Measurements from ENCODE around the gene NINJ2.

Gene NINJ2

DNA sequence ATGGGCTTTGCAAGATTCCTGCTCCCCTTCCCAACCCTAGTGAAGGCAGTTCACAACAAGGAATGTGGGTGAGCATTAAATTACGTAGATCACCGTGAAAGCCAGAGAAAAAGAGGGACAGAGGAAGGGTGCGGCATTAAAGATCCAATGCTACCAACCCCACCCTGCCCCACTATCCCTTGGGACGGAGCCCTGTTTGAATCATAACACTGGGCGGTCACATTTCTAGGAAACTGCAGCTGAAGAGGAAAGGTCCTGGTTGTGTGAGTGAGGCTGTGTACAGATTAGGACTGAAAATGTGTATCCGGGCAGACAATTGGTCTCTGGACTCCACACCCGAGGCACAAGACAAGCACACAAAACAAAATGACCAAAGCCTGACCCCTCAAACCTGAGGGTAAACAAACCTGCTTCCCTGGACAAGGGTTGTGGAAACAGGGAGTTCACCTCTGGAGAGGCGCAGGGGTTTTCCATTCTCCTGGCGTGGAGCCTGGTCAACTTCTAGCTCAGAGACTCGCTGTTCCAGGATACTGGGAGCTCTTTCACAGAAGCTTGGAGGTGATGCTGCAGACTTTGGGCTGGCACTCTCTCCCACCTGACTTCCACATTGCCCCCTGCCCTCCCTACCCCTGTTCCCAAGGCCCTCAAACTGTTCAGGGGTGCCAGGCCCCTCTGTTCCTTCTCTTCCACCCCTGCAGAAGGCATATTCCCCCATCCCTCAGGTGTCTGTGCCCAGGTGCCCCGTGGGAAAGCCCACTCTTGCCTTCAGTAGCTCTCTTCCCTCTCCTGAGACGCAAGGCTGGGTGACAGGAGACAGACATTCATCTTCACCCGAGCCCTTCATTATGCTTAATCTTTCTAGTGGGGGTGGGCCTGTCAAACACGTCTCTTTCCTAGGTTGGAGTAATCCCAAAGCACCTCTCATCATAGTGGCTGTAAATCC, 16.5 kb downstream of the NINJ2 start:
- H3K27ac ChIP-seq (ENCODE audit: low read length) = no peak overlapping the region
- no peaks in the 10 kb centered on the region for H3K9me3 ChIP-seq (ENCODE audit: insufficient read depth, low read length)

DNA sequence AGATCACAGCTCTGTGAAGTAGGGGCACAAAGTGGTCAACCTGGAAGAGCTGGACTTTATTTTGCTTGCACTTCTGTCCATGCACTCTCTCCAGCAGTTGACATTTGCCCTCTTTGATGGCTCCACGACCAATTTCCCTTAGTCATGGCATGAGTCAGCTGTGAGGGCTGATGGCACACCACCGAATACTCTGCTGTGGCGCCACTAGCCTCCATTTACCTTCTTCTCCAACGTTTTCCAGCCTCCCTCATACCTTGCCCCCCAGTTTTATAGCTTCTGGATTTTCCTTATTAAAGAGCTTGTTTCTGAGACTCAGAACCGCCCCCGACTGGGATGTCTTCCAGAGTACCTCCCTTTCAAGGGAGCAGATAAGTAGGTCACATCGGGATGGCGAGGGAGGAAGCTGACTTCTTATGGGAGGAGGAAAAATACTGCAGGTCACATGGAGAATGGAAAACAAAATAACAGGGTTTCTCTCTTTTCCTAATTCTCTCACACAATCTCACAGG, 17.6 kb downstream of the NINJ2 start:
- no peak overlapping the region for H3K9ac ChIP-seq (ENCODE audit: low read length)
- H3K9me3 ChIP-seq (ENCODE audit: insufficient read depth, low read length) = no peaks in the 10 kb centered on the region
- no peak overlapping the region for H3K4me3 ChIP-seq (ENCODE audit: low read length)
- no peak overlapping the region for H3K4me2 ChIP-seq (ENCODE audit: low read length)
- H3K27ac ChIP-seq (ENCODE audit: low read length) = no peak overlapping the region
- H3K79me2 ChIP-seq (ENCODE audit: low read length) = no peaks in the 10 kb centered on the region
- peaks cover 25% of the 10 kb centered on the region for H3K4me1 ChIP-seq (ENCODE audit: low read length)
- H3K36me3 ChIP-seq (replicated peaks; ENCODE audit: low read depth, low read length) = peaks cover 14% of the 10 kb centered on the region
- H3K27me3 ChIP-seq (ENCODE audit: low read depth, low read length) = no peaks in the 10 kb centered on the region
- H2AFZ ChIP-seq (ENCODE audit: low read depth, low read length) = no peak overlapping the region
- TF ChIP-seq, protein P1, sequence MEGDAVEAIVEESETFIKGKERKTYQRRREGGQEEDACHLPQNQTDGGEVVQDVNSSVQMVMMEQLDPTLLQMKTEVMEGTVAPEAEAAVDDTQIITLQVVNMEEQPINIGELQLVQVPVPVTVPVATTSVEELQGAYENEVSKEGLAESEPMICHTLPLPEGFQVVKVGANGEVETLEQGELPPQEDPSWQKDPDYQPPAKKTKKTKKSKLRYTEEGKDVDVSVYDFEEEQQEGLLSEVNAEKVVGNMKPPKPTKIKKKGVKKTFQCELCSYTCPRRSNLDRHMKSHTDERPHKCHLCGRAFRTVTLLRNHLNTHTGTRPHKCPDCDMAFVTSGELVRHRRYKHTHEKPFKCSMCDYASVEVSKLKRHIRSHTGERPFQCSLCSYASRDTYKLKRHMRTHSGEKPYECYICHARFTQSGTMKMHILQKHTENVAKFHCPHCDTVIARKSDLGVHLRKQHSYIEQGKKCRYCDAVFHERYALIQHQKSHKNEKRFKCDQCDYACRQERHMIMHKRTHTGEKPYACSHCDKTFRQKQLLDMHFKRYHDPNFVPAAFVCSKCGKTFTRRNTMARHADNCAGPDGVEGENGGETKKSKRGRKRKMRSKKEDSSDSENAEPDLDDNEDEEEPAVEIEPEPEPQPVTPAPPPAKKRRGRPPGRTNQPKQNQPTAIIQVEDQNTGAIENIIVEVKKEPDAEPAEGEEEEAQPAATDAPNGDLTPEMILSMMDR (IDR thresholded peaks at IDR 0.05; ENCODE audit: low read depth, low read length) = no peak
- no peak for TF ChIP-seq EZH2phosphoT487 (IDR thresholded peaks at IDR 0.05; ENCODE audit: low read depth)
- no peaks in the 10 kb centered on the region for H4K20me1 ChIP-seq (ENCODE audit: insufficient read depth, low read length)

More for the DNA sequence above, 16.5 kb downstream of the NINJ2 start:
- H3K36me3 ChIP-seq (replicated peaks; ENCODE audit: low read depth, low read length) = peaks cover 14% of the 10 kb centered on the region
- no peak overlapping the region for H3K9ac ChIP-seq (ENCODE audit: low read length)
- no peaks in the 10 kb centered on the region for H4K20me1 ChIP-seq (ENCODE audit: insufficient read depth, low read length)
- no peak overlapping the region for H3K4me2 ChIP-seq (ENCODE audit: low read length)
- no peaks in the 10 kb centered on the region for H3K27me3 ChIP-seq (ENCODE audit: low read depth, low read length)
- H2AFZ ChIP-seq (ENCODE audit: low read depth, low read length) = no peak overlapping the region
- peaks cover 27% of the 10 kb centered on the region for H3K4me1 ChIP-seq (ENCODE audit: low read length)
- H3K4me3 ChIP-seq (ENCODE audit: low read length) = no peak overlapping the region
- no peak for TF ChIP-seq EZH2phosphoT487 (IDR thresholded peaks at IDR 0.05; ENCODE audit: low read depth)
- TF ChIP-seq, protein P1 (IDR thresholded peaks at IDR 0.05; ENCODE audit: low read depth, low read length) = no peak
- H3K79me2 ChIP-seq (ENCODE audit: low read length) = no peaks in the 10 kb centered on the region

DNA sequence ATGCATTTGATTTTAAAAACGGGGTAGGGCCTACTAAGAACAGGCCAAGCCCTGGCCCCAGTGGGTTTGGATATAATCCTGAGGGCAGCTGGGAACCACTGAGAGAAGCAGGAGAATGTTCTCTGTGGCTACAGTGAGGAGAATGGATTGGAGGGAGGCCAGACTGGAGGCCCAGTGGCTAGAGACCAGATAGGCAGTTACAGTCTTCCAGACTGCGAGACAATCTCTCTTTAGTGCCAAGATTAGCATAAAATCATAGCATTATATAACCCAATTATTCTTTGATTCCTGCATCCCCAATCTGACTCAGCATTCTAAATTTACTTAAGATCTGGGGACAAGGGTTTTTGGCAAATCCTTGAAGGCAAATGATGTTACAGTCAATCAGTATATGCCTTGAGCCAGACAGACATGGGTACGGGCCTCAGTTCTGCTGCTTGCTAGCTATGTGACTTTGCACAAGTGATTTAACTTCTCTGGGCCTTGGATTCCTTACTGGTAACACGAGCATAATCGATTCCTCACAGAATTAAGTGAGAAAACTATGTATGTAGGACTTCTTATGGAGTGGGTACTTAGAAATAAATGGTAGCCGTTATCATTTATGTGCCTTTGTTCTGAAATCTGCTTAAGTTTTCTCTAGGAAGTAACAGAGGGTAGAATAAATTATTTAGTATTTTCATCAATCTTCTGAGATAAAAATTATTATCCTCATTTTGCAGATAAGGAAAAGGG, 18.3 kb downstream of the NINJ2 start:
- Histone ChIP-seq H2AFZ (ENCODE audit: low read depth, low read length) (no peak overlapping the region), H3K9me3 (ENCODE audit: insufficient read depth, low read length) (no peaks in the 10 kb centered on the region), H3K27ac (ENCODE audit: low read length) (no peak overlapping the region), H3K79me2 (ENCODE audit: low read length) (no peaks in the 10 kb centered on the region), H3K4me2 (ENCODE audit: low read length) (no peak overlapping the region), H3K9ac (ENCODE audit: low read length) (no peak overlapping the region), H3K36me3 (replicated peaks; ENCODE audit: low read depth, low read length) (peaks cover 14% of the 10 kb centered on the region), H4K20me1 (ENCODE audit: insufficient read depth, low read length) (no peaks in the 10 kb centered on the region), H3K4me1 (ENCODE audit: low read length) (peaks cover 25% of the 10 kb centered on the region), H3K27me3 (ENCODE audit: low read depth, low read length) (no peaks in the 10 kb centered on the region), H3K4me3 (ENCODE audit: low read length) (no peak overlapping the region)
- TF ChIP-seq, protein P1 (IDR thresholded peaks at IDR 0.05; ENCODE audit: low read depth, low read length) = no peak
- no peak for TF ChIP-seq EZH2phosphoT487 (IDR thresholded peaks at IDR 0.05; ENCODE audit: low read depth)

DNA sequence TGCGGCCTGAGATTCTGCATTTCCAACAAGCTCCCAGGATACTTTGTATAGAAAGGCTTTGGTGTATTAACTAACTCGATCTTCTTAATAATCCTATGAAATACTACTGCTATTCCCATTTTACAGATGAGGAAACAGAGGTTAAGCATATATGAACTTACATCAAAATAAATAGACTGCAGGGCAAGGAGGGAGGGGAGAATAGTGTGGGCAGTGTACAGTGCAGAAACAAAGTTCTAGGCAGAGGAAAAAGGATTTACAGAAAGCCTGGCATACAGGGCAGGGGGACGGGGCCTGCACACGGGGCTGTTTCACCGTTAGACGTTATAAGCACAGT, 19.0 kb downstream of the NINJ2 start:
- peak overlapping the region; percentile 78; the same call in 1 of the 2 replicates for H3K4me3 ChIP-seq (ENCODE audit: low read length)
- H3K36me3 ChIP-seq (replicated peaks; ENCODE audit: low read depth, low read length) = peaks cover 14% of the 10 kb centered on the region
- H2AFZ ChIP-seq (ENCODE audit: low read depth, low read length) = no peak overlapping the region
- no peak for TF ChIP-seq EZH2phosphoT487 (IDR thresholded peaks at IDR 0.05; ENCODE audit: low read depth)
- TF ChIP-seq, protein P1 (IDR thresholded peaks at IDR 0.05; ENCODE audit: low read depth, low read length) = no peak
- H3K79me2 ChIP-seq (ENCODE audit: low read length) = no peaks in the 10 kb centered on the region
- peak overlapping the region; percentile 87 for H3K4me2 ChIP-seq (ENCODE audit: low read length)
- H3K27ac ChIP-seq (ENCODE audit: low read length) = no peak overlapping the region
- peak overlapping the region; percentile 93; the same call in 1 of the 2 replicates for H3K9ac ChIP-seq (ENCODE audit: low read length)
- no peaks in the 10 kb centered on the region for H3K27me3 ChIP-seq (ENCODE audit: low read depth, low read length)
- no peaks in the 10 kb centered on the region for H3K9me3 ChIP-seq (ENCODE audit: insufficient read depth, low read length)
- H3K4me1 ChIP-seq (ENCODE audit: low read length) = peaks cover 25% of the 10 kb centered on the region
- no peaks in the 10 kb centered on the region for H4K20me1 ChIP-seq (ENCODE audit: insufficient read depth, low read length)

All from OCI-LY3 (cell line).